ENCODE measurements around the gene MISFA.

- TF ChIP-seq, protein P1, sequence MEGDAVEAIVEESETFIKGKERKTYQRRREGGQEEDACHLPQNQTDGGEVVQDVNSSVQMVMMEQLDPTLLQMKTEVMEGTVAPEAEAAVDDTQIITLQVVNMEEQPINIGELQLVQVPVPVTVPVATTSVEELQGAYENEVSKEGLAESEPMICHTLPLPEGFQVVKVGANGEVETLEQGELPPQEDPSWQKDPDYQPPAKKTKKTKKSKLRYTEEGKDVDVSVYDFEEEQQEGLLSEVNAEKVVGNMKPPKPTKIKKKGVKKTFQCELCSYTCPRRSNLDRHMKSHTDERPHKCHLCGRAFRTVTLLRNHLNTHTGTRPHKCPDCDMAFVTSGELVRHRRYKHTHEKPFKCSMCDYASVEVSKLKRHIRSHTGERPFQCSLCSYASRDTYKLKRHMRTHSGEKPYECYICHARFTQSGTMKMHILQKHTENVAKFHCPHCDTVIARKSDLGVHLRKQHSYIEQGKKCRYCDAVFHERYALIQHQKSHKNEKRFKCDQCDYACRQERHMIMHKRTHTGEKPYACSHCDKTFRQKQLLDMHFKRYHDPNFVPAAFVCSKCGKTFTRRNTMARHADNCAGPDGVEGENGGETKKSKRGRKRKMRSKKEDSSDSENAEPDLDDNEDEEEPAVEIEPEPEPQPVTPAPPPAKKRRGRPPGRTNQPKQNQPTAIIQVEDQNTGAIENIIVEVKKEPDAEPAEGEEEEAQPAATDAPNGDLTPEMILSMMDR (conservative IDR thresholded peaks at IDR 0.05), result no peak
- TF ChIP-seq EZH2 (IDR thresholded peaks at IDR 0.05; ENCODE audit: low read depth), result no peak
Measured at GRCh38 chr11:18588297-18589252, 11.0 kb upstream of the MISFA start, which contains the start of gene UEVLD.

Data from PC-9 (cell line).